VCaP (cell line): ENCODE results near the gene TAF1D.
"Not testable (repeated sequence)": the region's sequence is repeated elsewhere in the genome, so short reads cannot be mapped to it uniquely, and the experiment has no call there.

Experiments used
- H3K27ac ChIP-seq: fragments of 450-650 bp; 2 replicates; pipeline ENCODE4 v1.5.1; 2017
- CTCF ChIP-seq: fragments of 450-650 bp; conservative IDR thresholded peaks from 2 replicates; pipeline ENCODE4 v1.5.1; 2017; ENCODE audit warnings: mild to moderate bottlenecking, moderate library complexity

Gene TAF1D

GRCh38 chr11:93761910-93762309, 20.6 kb upstream of the TAF1D start:
- no peak for TF ChIP-seq CTCF
- H3K27ac ChIP-seq = no peak overlapping the region

DNA sequence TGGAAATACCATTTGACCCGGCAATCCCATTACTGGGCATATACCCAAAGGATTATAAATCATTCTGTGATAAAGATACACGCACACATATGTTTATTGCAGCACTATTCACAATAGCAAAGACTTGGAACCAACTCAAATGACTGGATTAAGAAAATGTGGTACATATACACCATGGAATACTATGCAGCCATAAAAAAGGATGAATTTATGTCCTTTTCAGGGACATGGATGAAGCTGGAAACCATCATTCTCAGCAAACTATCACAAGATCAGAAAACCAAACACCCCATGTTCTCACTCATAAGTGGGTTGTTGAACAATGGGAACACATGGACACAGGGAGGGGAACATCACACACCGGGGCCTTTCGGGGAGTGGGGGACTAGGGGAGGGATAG, 17.8 kb upstream of the TAF1D start:
- H3K27ac ChIP-seq = not testable (repeated sequence)

DNA sequence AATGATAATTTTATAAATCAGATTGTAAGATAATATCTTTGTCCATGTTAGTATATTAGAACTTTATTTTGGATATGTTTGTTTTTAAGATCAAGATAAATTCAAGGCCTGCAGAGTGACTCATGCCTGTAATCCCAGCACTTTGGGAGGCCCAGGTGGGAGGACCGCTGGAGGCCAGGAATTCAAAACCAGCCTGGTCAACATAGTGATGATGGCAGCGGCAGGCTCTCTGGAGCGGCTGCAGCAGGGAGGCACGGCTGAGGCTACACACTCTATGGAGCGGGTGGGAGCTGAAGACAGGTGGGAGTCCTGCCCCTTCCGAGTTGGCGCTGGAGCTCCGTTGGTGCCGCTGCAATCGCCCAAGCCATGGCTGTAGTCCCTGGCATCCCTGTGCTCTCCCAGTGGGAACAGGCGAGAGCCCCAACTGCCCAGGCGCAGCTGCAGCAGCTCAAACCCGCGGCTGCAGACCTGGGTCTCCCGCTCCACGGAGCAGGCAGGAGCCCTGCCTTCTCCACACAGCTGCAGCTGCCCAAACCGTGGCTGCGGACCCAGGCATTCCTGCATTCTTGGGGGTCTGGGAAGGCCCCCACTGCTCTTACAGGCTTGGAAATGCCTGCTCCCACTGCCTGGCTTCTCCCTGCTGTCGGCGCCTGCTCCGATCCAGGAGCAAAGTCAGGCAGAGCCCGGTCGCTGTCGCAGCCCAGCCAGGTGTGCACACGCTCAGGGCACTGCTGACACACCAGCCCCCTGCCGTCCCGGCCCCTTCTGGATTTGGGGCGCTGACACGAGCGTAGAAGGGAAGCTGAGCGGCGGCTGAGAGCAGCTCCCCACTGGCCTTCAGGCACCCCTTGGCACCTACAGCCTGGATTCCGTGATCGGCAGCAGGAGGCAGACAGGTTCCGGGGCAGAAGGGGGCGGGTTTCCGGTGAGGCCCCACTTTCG, 16.9 kb upstream of the TAF1D start:
- no peak overlapping the region for H3K27ac ChIP-seq
- TF ChIP-seq CTCF = no peak

- no peak overlapping the region for H3K27ac ChIP-seq
- no peak for TF ChIP-seq CTCF
Observed at GRCh38 chr11:93757301-93757700, 16.0 kb upstream of the TAF1D start.

GRCh38 chr11:93756748-93757147, 15.5 kb upstream of the TAF1D start:
- no peak overlapping the region for H3K27ac ChIP-seq
- no peak for TF ChIP-seq CTCF

DNA sequence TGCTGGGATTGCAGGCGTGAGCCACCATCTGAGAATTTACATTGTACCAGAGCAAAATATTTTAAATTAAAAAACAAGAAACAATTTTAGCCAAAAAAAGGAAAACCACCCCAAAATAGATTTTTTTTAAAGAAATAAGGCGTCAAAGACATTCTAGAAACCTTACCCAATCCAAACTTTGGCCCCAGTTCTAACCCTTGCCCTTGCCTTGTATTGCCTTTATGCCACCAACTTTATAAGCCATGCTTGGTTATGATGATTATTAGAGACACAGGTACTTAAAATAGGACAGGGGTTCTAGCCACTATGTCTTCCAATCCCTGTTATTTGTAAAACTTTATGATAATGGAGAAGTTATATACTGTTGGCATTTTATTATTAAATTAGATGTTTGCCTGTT, 11.9 kb upstream of the TAF1D start:
- TF ChIP-seq CTCF = no peak
- no peak overlapping the region for H3K27ac ChIP-seq

DNA sequence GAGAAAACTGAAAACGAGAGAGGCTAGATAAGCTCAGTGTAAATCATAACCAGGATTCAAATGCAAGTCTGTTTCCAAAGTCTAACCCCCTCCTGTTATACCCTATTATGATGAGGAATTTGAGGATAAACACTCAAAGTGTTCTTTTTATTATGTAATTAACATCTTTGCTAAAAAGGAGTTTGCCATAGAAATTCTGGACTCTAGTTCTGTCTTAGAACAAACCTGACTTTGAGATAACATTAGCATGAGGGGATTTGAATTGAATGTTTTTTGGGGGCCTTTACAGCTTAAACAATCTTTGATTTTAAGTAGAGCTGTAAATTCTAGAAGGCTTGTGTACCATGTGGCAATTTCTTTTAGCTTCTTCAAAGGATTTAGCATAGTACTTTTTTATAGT, 9.7 kb upstream of the TAF1D start:
- TF ChIP-seq CTCF = no peak
- H3K27ac ChIP-seq = no peak overlapping the region

DNA sequence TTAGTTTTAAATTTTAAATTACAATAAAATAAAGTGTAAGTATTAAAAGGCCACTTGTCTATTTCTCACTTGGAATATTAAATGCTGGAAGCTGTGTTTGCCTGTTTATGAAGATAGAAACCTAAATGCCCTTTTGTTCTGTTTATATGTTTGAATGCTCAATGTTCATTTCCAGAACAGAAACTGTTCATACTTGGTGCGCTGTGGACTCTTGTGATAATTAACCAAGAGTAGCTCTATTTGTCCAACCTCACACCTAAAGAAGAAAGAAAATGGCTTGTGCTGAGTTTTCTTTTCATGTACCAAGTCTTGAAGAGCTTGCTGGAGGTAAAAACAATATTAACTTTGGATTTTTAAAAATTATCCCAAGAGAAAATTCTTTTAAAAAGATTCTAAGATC, 5.8 kb upstream of the TAF1D start:
- H3K27ac ChIP-seq = peak overlapping the region; percentile 99
- TF ChIP-seq CTCF = no peak
